GM23338 (cell line): Measurements from ENCODE around the gene MEMO1. TPM values are rescaled to one million over a fixed set of nuclear protein-coding genes. Genes with fewer than 3 reads are reported as not detected.
"Not testable (repeated sequence)": the region's sequence is repeated elsewhere in the genome, so short reads cannot be mapped to it uniquely, and the experiment has no call there.

Source experiments
- ATAC-seq: fragments of 200-7000 bp; cut with Tn5 transposase; 3 replicates; pipeline ENCODE4 v1.9.1; 2020
- DNase-seq: peaks from one replicate; pipeline ENCODE4 v3.0.0-alpha.2; 2015; ENCODE audit warnings: low spot score
- H2AFZ ChIP-seq: fragments of 200-600 bp; sonication (generic); 2 replicates; pipeline ENCODE4 v1.8.0; 2016; ENCODE audit warnings: antibody characterized with exemption, mild to moderate bottlenecking, moderate library complexity
- H3F3A ChIP-seq: fragments of 200-600 bp; sonication (generic); replicated peaks from 2 replicates; pipeline ENCODE4 v1.8.0; 2017; ENCODE audit warnings: antibody characterized with exemption, mixed run types, low read depth
- H3K27ac ChIP-seq: fragments of 200-600 bp; sonication (generic); 2 replicates; pipeline ENCODE4 v1.6.1; 2016; ENCODE audit warnings: low read depth
- H3K27me3 ChIP-seq: fragments of 200-600 bp; sonication (generic); 2 replicates; pipeline ENCODE4 v1.8.0; 2016; ENCODE audit warnings: mild to moderate bottlenecking, mixed run types, moderate library complexity; ENCODE audit not compliant: insufficient read depth
- H3K36me3 ChIP-seq: fragments of 200-600 bp; sonication (generic); 2 replicates; pipeline ENCODE4 v1.8.0; 2016; ENCODE audit warnings: mild to moderate bottlenecking; ENCODE audit not compliant: insufficient read depth
- H3K4me1 ChIP-seq: fragments of 200-600 bp; sonication (generic); 2 replicates; pipeline ENCODE4 v1.8.0; 2016; ENCODE audit warnings: mild to moderate bottlenecking, moderate library complexity; ENCODE audit not compliant: insufficient read depth
- H3K4me2 ChIP-seq: fragments of 200-600 bp; sonication (generic); 2 replicates; pipeline ENCODE4 v1.7.1; 2017; ENCODE audit warnings: mixed run types
- H3K4me3 ChIP-seq: fragments of 200-600 bp; sonication (generic); 2 replicates; pipeline ENCODE4 v1.6.1; 2016; ENCODE audit warnings: mixed run types
- H3K79me2 ChIP-seq: fragments of 200-600 bp; sonication (generic); replicated peaks from 2 replicates; pipeline ENCODE4 v1.8.0; 2017; ENCODE audit warnings: mild to moderate bottlenecking; ENCODE audit not compliant: insufficient read depth
- H3K9me2 ChIP-seq: fragments of 200-600 bp; sonication (generic); 2 replicates; pipeline ENCODE4 v1.8.0; 2017; ENCODE audit not compliant: insufficient read depth
- H4K20me1 ChIP-seq: fragments of 200-600 bp; sonication (generic); replicated peaks from 2 replicates; pipeline ENCODE4 v1.8.0; 2017; ENCODE audit warnings: mild to moderate bottlenecking; ENCODE audit not compliant: insufficient read depth
- H3K27ac Mint-ChIP-seq: 2 replicates; pipeline ENCODE4 v1.8.0; 2020; ENCODE audit warnings: inconsistent platforms, mild to moderate bottlenecking, moderate library complexity, mixed read lengths
- H3K27me3 Mint-ChIP-seq: 3 replicates; pipeline ENCODE4 v1.8.0; 2022; ENCODE audit warnings: low read depth, mild to moderate bottlenecking, moderate library complexity, mixed read lengths, inconsistent platforms; ENCODE audit not compliant: insufficient read depth, poor library complexity
- H3K36me3 Mint-ChIP-seq: 3 replicates; pipeline ENCODE4 v1.8.0; 2021; ENCODE audit warnings: low read depth, mild to moderate bottlenecking, inconsistent platforms, moderate library complexity, mixed read lengths
- H3K4me1 Mint-ChIP-seq: 3 replicates; pipeline ENCODE4 v1.8.0; 2020; ENCODE audit warnings: mild to moderate bottlenecking, inconsistent platforms, mixed read lengths
- H3K4me3 Mint-ChIP-seq: 3 replicates; pipeline ENCODE4 v1.8.0; 2021; ENCODE audit warnings: moderate library complexity, mild to moderate bottlenecking, inconsistent platforms, mixed read lengths
- H3K9me3 Mint-ChIP-seq: 3 replicates; pipeline ENCODE4 v1.8.0; 2020; ENCODE audit warnings: moderate library complexity, mild to moderate bottlenecking, inconsistent platforms, mixed read lengths
- EZH2 ChIP-seq: fragments of 200-600 bp; sonication (generic); IDR thresholded peaks from one replicate; pipeline ENCODE4 v1.8.0; 2017; ENCODE audit warnings: antibody characterized with exemption, mild to moderate bottlenecking, low read depth; ENCODE audit not compliant: unreplicated experiment
- EZH2phosphoT487 ChIP-seq: fragments of 200-600 bp; sonication (generic); IDR thresholded peaks from one replicate; pipeline ENCODE4 v1.8.1; 2018; ENCODE audit warnings: antibody characterized with exemption; ENCODE audit not compliant: unreplicated experiment
- NANOG ChIP-seq: IDR thresholded peaks from 2 replicates; pipeline ENCODE4 v1.6.1; 2016; ENCODE audit warnings: antibody characterized with exemption, borderline replicate concordance
- POLR2AphosphoS5 ChIP-seq: IDR thresholded peaks from 2 replicates; pipeline ENCODE4 v1.6.1; 2016; ENCODE audit warnings: antibody characterized with exemption, low read depth
- ZNF114 ChIP-seq: fragments of 250-450 bp; sonication (Bioruptor Pico); IDR thresholded peaks from 2 replicates; pipeline ENCODE4 v1.5.0; 2020; ENCODE audit warnings: mild to moderate bottlenecking, moderate library complexity
- ZNF331 ChIP-seq: fragments of 250-450 bp; sonication (Bioruptor Pico); IDR thresholded peaks from 2 replicates; pipeline ENCODE4 v1.5.0; 2020; ENCODE audit warnings: low read depth, mild to moderate bottlenecking, moderate library complexity
- polyA plus RNA-seq: library from polyadenylated mRNA; unstranded; fragments of >200 nt; fragmentation: Nextera tagmentation; extraction: Ambion mirVana; gene quantifications from 2 replicates; pipeline ENCODE4 v1.2.1, GENCODE V29; 2016
- total RNA-seq: library from RNA; depleted of rRNA; stranded (reverse); fragments of >200 nt; shearing (Covaris generic); gene quantifications from 2 replicates; pipeline ENCODE4 v1.2.3, GENCODE V29; 2014
- TF ChIP-seq, protein P1 (sequence below): fragments of 250-450 bp; sonication (Bioruptor Pico); IDR thresholded peaks from 2 replicates; pipeline ENCODE4 v1.5.0; 2020; ENCODE audit warnings: mild to moderate bottlenecking, moderate library complexity
- TF ChIP-seq, protein P2 (sequence below): IDR thresholded peaks from 2 replicates; pipeline ENCODE4 v1.6.1; 2016; ENCODE audit warnings: antibody characterized with exemption
- TF ChIP-seq, protein P3 (sequence below): IDR thresholded peaks from one replicate; pipeline ENCODE4 v1.6.1; 2018; ENCODE audit warnings: antibody characterized with exemption; ENCODE audit not compliant: unreplicated experiment
- TF ChIP-seq, protein P4 (sequence below), 2 experiments: fragments of 200-600 bp in 1 of 2; sonication (generic) in 1 of 2; conservative IDR thresholded peaks; 2 replicates each; pipeline versions ENCODE4 v1.5.1 to v1.6.1; 2016 to 2017; ENCODE audit warnings: antibody characterized with exemption in 2 of 2, low read depth in 2 of 2, mild to moderate bottlenecking in 2 of 2, moderate library complexity in 1 of 2

MEMO1 gene
- total and polyA plus RNA-seq, 2 experiments from 2014 or later: 39.1 to 67.0 TPM

DNA sequence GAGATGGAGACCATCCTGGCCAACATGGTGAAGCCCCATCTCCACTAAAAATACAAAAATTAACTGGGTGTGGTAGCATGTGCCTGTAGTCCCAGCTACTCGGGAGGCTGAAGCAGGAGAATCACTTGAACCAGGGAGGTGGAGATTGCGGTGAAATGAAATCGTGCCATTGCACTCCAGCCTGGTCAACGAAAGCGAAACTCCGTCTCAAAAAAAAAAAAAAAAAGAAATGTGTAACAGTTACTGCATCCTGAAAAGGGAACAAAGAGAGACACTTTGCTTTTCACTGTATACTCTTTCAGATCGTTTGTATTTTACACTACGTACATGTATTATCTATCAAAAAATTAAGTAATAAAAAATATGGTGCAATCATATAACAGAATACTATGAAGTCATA lies 53.9 kb downstream of the MEMO1 start:
- not testable (repeated sequence) for H3K27ac ChIP-seq, H2AFZ ChIP-seq, H4K20me1 ChIP-seq, ATAC-seq, H3K27ac Mint-ChIP-seq, H3K9me2 ChIP-seq, H3K36me3 ChIP-seq, H3K4me2 ChIP-seq, H3K9me3 Mint-ChIP-seq, H3K4me1 Mint-ChIP-seq, DNase-seq, H3K27me3 Mint-ChIP-seq, H3K27me3 ChIP-seq, H3K4me1 ChIP-seq, H3K4me3 ChIP-seq, H3F3A ChIP-seq, H3K4me3 Mint-ChIP-seq, H3K36me3 Mint-ChIP-seq
- peaks cover 100% of the 10 kb centered on the region for H3K79me2 ChIP-seq

DNA sequence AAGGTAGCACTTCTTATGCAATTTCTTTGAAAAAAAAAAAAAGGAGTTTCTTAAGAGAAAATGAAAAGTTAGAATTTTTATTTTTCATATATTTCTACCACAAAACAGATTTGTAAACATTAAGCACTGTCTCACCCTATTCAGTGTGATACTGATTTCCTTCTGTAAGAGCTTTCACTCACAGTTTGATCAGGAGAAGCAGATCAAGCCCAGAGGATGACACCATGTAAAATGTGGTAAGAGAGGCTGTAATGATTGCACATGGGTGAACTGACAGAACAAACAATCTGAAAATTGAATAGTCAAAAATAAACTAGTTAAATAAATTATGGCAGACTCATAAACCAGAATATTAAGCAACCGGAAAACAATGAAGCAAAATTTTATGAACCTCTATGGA lies 54.5 kb downstream of the MEMO1 start:
- H3K36me3 Mint-ChIP-seq: no peaks in the 10 kb centered on the region
- H3K4me1 Mint-ChIP-seq: peaks cover 4% of the 10 kb centered on the region; the same call in 1 of the 3 replicates
- Histone ChIP-seq H2AFZ (no peak overlapping the region), H4K20me1 (peaks cover 10% of the 10 kb centered on the region), H3K27me3 (no peaks in the 10 kb centered on the region), H3K4me2 (no peak overlapping the region), H3K4me1 (no peaks in the 10 kb centered on the region), H3K79me2 (peaks cover 100% of the 10 kb centered on the region), H3K4me3 (no peak overlapping the region), H3K36me3 (no peaks in the 10 kb centered on the region), H3F3A (no peaks in the 10 kb centered on the region), H3K9me2 (no peaks in the 10 kb centered on the region), H3K27ac (no peak overlapping the region)
- H3K4me3 Mint-ChIP-seq: no peak overlapping the region
- H3K9me3 Mint-ChIP-seq: no peaks in the 10 kb centered on the region
- ATAC-seq (no peak), DNase-seq (no peak)
- peaks cover 2% of the 10 kb centered on the region for H3K27me3 Mint-ChIP-seq
- H3K27ac Mint-ChIP-seq: no peak overlapping the region
- TF ChIP-seq, protein P1, sequence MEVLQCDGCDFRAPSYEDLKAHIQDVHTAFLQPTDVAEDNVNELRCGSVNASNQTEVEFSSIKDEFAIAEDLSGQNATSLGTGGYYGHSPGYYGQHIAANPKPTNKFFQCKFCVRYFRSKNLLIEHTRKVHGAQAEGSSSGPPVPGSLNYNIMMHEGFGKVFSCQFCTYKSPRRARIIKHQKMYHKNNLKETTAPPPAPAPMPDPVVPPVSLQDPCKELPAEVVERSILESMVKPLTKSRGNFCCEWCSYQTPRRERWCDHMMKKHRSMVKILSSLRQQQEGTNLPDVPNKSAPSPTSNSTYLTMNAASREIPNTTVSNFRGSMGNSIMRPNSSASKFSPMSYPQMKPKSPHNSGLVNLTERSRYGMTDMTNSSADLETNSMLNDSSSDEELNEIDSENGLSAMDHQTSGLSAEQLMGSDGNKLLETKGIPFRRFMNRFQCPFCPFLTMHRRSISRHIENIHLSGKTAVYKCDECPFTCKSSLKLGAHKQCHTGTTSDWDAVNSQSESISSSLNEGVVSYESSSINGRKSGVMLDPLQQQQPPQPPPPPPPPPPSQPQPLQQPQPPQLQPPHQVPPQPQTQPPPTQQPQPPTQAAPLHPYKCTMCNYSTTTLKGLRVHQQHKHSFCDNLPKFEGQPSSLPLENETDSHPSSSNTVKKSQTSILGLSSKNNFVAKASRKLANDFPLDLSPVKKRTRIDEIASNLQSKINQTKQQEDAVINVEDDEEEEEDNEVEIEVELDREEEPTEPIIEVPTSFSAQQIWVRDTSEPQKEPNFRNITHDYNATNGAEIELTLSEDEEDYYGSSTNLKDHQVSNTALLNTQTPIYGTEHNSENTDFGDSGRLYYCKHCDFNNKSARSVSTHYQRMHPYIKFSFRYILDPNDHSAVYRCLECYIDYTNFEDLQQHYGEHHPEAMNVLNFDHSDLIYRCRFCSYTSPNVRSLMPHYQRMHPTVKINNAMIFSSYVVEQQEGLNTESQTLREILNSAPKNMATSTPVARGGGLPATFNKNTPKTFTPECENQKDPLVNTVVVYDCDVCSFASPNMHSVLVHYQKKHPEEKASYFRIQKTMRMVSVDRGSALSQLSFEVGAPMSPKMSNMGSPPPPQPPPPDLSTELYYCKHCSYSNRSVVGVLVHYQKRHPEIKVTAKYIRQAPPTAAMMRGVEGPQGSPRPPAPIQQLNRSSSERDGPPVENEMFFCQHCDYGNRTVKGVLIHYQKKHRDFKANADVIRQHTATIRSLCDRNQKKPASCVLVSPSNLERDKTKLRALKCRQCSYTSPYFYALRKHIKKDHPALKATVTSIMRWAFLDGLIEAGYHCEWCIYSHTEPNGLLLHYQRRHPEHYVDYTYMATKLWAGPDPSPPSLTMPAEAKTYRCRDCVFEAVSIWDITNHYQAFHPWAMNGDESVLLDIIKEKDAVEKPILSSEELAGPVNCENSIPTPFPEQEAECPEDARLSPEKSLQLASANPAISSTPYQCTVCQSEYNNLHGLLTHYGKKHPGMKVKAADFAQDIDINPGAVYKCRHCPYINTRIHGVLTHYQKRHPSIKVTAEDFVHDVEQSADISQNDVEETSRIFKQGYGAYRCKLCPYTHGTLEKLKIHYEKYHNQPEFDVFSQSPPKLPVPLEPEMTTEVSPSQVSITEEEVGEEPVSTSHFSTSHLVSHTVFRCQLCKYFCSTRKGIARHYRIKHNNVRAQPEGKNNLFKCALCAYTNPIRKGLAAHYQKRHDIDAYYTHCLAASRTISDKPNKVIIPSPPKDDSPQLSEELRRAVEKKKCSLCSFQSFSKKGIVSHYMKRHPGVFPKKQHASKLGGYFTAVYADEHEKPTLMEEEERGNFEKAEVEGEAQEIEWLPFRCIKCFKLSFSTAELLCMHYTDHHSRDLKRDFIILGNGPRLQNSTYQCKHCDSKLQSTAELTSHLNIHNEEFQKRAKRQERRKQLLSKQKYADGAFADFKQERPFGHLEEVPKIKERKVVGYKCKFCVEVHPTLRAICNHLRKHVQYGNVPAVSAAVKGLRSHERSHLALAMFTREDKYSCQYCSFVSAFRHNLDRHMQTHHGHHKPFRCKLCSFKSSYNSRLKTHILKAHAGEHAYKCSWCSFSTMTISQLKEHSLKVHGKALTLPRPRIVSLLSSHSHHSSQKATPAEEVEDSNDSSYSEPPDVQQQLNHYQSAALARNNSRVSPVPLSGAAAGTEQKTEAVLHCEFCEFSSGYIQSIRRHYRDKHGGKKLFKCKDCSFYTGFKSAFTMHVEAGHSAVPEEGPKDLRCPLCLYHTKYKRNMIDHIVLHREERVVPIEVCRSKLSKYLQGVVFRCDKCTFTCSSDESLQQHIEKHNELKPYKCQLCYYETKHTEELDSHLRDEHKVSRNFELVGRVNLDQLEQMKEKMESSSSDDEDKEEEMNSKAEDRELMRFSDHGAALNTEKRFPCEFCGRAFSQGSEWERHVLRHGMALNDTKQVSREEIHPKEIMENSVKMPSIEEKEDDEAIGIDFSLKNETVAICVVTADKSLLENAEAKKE: no peak
- TF ChIP-seq POLR2AphosphoS5 (no peak), EZH2phosphoT487 (no peak), EZH2 (no peak), ZNF114 (CRISPR knock-in tag) (no peak), NANOG (no peak), ZNF331 (CRISPR knock-in tag) (no peak)
- TF ChIP-seq, protein P2, sequence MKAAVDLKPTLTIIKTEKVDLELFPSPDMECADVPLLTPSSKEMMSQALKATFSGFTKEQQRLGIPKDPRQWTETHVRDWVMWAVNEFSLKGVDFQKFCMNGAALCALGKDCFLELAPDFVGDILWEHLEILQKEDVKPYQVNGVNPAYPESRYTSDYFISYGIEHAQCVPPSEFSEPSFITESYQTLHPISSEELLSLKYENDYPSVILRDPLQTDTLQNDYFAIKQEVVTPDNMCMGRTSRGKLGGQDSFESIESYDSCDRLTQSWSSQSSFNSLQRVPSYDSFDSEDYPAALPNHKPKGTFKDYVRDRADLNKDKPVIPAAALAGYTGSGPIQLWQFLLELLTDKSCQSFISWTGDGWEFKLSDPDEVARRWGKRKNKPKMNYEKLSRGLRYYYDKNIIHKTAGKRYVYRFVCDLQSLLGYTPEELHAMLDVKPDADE: no peak
- TF ChIP-seq, protein P3, sequence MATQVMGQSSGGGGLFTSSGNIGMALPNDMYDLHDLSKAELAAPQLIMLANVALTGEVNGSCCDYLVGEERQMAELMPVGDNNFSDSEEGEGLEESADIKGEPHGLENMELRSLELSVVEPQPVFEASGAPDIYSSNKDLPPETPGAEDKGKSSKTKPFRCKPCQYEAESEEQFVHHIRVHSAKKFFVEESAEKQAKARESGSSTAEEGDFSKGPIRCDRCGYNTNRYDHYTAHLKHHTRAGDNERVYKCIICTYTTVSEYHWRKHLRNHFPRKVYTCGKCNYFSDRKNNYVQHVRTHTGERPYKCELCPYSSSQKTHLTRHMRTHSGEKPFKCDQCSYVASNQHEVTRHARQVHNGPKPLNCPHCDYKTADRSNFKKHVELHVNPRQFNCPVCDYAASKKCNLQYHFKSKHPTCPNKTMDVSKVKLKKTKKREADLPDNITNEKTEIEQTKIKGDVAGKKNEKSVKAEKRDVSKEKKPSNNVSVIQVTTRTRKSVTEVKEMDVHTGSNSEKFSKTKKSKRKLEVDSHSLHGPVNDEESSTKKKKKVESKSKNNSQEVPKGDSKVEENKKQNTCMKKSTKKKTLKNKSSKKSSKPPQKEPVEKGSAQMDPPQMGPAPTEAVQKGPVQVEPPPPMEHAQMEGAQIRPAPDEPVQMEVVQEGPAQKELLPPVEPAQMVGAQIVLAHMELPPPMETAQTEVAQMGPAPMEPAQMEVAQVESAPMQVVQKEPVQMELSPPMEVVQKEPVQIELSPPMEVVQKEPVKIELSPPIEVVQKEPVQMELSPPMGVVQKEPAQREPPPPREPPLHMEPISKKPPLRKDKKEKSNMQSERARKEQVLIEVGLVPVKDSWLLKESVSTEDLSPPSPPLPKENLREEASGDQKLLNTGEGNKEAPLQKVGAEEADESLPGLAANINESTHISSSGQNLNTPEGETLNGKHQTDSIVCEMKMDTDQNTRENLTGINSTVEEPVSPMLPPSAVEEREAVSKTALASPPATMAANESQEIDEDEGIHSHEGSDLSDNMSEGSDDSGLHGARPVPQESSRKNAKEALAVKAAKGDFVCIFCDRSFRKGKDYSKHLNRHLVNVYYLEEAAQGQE: no peak
- TF ChIP-seq, protein P4, sequence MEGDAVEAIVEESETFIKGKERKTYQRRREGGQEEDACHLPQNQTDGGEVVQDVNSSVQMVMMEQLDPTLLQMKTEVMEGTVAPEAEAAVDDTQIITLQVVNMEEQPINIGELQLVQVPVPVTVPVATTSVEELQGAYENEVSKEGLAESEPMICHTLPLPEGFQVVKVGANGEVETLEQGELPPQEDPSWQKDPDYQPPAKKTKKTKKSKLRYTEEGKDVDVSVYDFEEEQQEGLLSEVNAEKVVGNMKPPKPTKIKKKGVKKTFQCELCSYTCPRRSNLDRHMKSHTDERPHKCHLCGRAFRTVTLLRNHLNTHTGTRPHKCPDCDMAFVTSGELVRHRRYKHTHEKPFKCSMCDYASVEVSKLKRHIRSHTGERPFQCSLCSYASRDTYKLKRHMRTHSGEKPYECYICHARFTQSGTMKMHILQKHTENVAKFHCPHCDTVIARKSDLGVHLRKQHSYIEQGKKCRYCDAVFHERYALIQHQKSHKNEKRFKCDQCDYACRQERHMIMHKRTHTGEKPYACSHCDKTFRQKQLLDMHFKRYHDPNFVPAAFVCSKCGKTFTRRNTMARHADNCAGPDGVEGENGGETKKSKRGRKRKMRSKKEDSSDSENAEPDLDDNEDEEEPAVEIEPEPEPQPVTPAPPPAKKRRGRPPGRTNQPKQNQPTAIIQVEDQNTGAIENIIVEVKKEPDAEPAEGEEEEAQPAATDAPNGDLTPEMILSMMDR (conservative IDR thresholded peaks at IDR 0.05; ENCODE audit: low read depth in 2 of 2): no peak
